NB4 (cell line): Measurements from ENCODE around the gene COL23A1.

Source experiments
- CTCF ChIP-seq: IDR thresholded peaks from one replicate; pipeline ENCODE4 v1.5.1; 2012; ENCODE audit warnings: low read depth, low read length
- MYC ChIP-seq: IDR thresholded peaks from 2 replicates; pipeline ENCODE4 v1.6.1; 2011; ENCODE audit warnings: low read depth, low read length
- POLR2A ChIP-seq: IDR thresholded peaks from 2 replicates; pipeline ENCODE4 v1.6.1; 2011; ENCODE audit warnings: mild to moderate bottlenecking; ENCODE audit not compliant: insufficient read length; ENCODE audit errors: extremely low read depth
- TF ChIP-seq, protein P1 (sequence below): IDR thresholded peaks from 2 replicates; pipeline ENCODE4 v1.6.1; 2011; ENCODE audit warnings: low read depth, low read length

- no peak for TF ChIP-seq POLR2A
- TF ChIP-seq CTCF = no peak
- TF ChIP-seq, protein P1, sequence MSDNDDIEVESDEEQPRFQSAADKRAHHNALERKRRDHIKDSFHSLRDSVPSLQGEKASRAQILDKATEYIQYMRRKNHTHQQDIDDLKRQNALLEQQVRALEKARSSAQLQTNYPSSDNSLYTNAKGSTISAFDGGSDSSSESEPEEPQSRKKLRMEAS = no peak
- no peak for TF ChIP-seq MYC
Observed at GRCh38 chr5:178235588-178235974, 354.6 kb downstream of the COL23A1 start.
